Measurements from ENCODE around the gene ALPP. TPM values are rescaled to one million over a fixed set of nuclear protein-coding genes. Genes with fewer than 3 reads are reported as not detected.
"Not testable (repeated sequence)": the region's sequence is repeated elsewhere in the genome, so short reads cannot be mapped to it uniquely, and the experiment has no call there.

Gene ALPP
- total RNA-seq, 1 donor from 2014 or later: not detected

GRCh38 chr2:232422051-232422450 lies 43.5 kb downstream of the ALPP start:
- DNase-seq (ENCODE audit: low read depth): no peak
- no peak overlapping the region for H3K4me3 ChIP-seq (ENCODE audit: low read depth, low read length)
- TF ChIP-seq CTCF (conservative IDR thresholded peaks at IDR 0.05; ENCODE audit: low read depth, low read length): no peak

- not testable (repeated sequence) for H3K4me3 ChIP-seq (ENCODE audit: low read depth, low read length); DNase-seq (ENCODE audit: low read depth)
Measured at GRCh38 chr2:232422996-232423395, 44.4 kb downstream of the ALPP start.

GRCh38 chr2:232423407-232423806 lies 44.9 kb downstream of the ALPP start:
- not testable (repeated sequence) for H3K4me3 ChIP-seq (ENCODE audit: low read depth, low read length); DNase-seq (ENCODE audit: low read depth)

GRCh38 chr2:232431705-232432590 lies 53.4 kb downstream of the ALPP start:
- H3K4me3 ChIP-seq (ENCODE audit: low read depth, low read length): no peak overlapping the region

More at GRCh38 chr2:232431705-232432590, 53.4 kb downstream of the ALPP start:
- no peak for TF ChIP-seq CTCF (conservative IDR thresholded peaks at IDR 0.05; ENCODE audit: low read depth, low read length)
- DNase-seq (ENCODE audit: low read depth): no peak

Other genes with a start within 250 kb of the ALPP start
- not detected in 2 replicates for gene ALPG, start 28.1 kb downstream of the ALPP start, total RNA-seq
- gene ALPI, start 77.4 kb downstream of the ALPP start, total RNA-seq: not detected in 2 replicates
- not detected in 2 replicates for gene ECEL1, start 109.1 kb downstream of the ALPP start, total RNA-seq
- gene PRSS56, start 141.6 kb downstream of the ALPP start, total RNA-seq: not detected in 2 replicates
- not detected in 2 replicates for gene CHRND, start 147.4 kb downstream of the ALPP start, total RNA-seq
- not detected in 2 replicates for gene CHRNG, start 160.9 kb downstream of the ALPP start, total RNA-seq
- 1.2 and 2.5 TPM in 2 replicates for gene TIGD1, start 171.8 kb downstream of the ALPP start, total RNA-seq
- 96.0 and 103 TPM in 2 replicates for gene EIF4E2, start 171.9 kb downstream of the ALPP start, total RNA-seq

Data from epithelial cell of proximal tubule (primary cell).